HepG2 (cell line): Measurements from ENCODE around the gene HS3ST3A1. TPM values are rescaled to one million over a fixed set of nuclear protein-coding genes. Genes with fewer than 3 reads are reported as not detected.

Experiments used
- ATAC-seq: fragments of 200-7000 bp; cut with Tn5 transposase; 3 replicates; pipeline ENCODE4 v1.9.1; 2020; ENCODE audit warnings: mild to moderate bottlenecking, moderate library complexity
- BruUV-seq: library from RNA; stranded (reverse); fragments of 400-500 nt; replicated peaks from 2 replicates; lab custom pipeline; 2021; lab: Mats Ljungman, UMichigan
- CTCF ChIA-PET: fragments of 300-600 bp; formaldehyde crosslinking; extraction: SDS; loops from one replicate; lab custom pipeline; 2021; ENCODE audit warnings: low total read pairs, inconsistent platforms, low intra/inter-chr PET ratio; lab: Yijun Ruan, JAX
- POLR2A ChIA-PET: fragments of 350-600 bp; sonication (Branson Sonifier 250); formaldehyde crosslinking; loops from one replicate; lab custom pipeline; 2020; ENCODE audit warnings: antibody characterized with exemption, inconsistent platforms; lab: Yijun Ruan, JAX
- DNase-seq: peaks from one replicate; pipeline ENCODE4 v3.0.0-alpha.2; 2015; ENCODE audit warnings: low spot score
- FAIRE-seq: peaks from 3 replicates; lab custom pipeline; 2011; peaks lifted over from hg19 to GRCh38; lab: Jason Lieb, UNC
- H2AFZ ChIP-seq: one replicate; pipeline ENCODE4 v1.6.1; 2011; ENCODE audit warnings: low read length, inconsistent platforms
- H3K27ac ChIP-seq: fragments of 300-600 bp; 3 replicates; pipeline ENCODE4 v1.8.0; 2011; ENCODE audit warnings: mixed run types, mild to moderate bottlenecking, mixed read lengths, low read length, inconsistent platforms; ENCODE audit not compliant: insufficient read depth; ENCODE audit errors: extremely low read length
- H3K27me3 ChIP-seq, 2 experiments: fragments of 200-600 bp in 1 of 2; 2 replicates in 1 of 2; 3 replicates in 1 of 2; pipeline versions ENCODE4 v1.6.0 to v1.8.0; 2011; ENCODE audit warnings: low read length in 2 of 2, mild to moderate bottlenecking in 2 of 2, moderate library complexity in 2 of 2, inconsistent platforms in 1 of 2; ENCODE audit not compliant: insufficient read depth in 2 of 2, control insufficient read depth in 1 of 2
- H3K36me3 ChIP-seq, 2 experiments: fragments of 200-600 bp in 1 of 2; replicated peaks in 1 of 2; 2 replicates in 1 of 2; 3 replicates in 1 of 2; pipeline versions ENCODE4 v1.5.1 to v1.8.0; 2011; ENCODE audit warnings: low read length in 2 of 2, inconsistent platforms in 1 of 2; ENCODE audit not compliant: insufficient read depth in 2 of 2, control insufficient read depth in 1 of 2
- H3K4me1 ChIP-seq: 2 replicates; pipeline ENCODE4 v1.5.1; 2012; ENCODE audit warnings: low read length, inconsistent platforms; ENCODE audit not compliant: insufficient read depth
- H3K4me2 ChIP-seq: 2 replicates; pipeline ENCODE4 v1.6.0; 2011; ENCODE audit warnings: low read depth, low read length, inconsistent platforms
- H3K4me3 ChIP-seq, 3 experiments: fragments of 200-600 bp in 1 of 3; sonication (generic), shearing (Covaris generic) in 1 of 3; replicated peaks in 1 of 3; 2 replicates each; pipeline ENCODE4 v1.5.1; 2011 to 2016; ENCODE audit warnings: low read length in 3 of 3, inconsistent platforms in 2 of 3, low read depth in 2 of 3, mild to moderate bottlenecking in 2 of 3, control low read depth in 1 of 3, mixed read lengths in 1 of 3; ENCODE audit not compliant: insufficient read depth in 1 of 3
- H3K79me2 ChIP-seq: one replicate; pipeline ENCODE4 v1.6.1; 2011; ENCODE audit warnings: low read length, inconsistent platforms; ENCODE audit not compliant: insufficient read depth
- H3K9ac ChIP-seq: 2 replicates; pipeline ENCODE4 v1.6.0; 2011; ENCODE audit warnings: mild to moderate bottlenecking, low read depth, low read length, inconsistent platforms; ENCODE audit not compliant: insufficient read depth
- H3K9me3 ChIP-seq: 2 replicates; pipeline ENCODE4 v1.5.1; 2012; ENCODE audit warnings: mild to moderate bottlenecking, low read length
- H4K20me1 ChIP-seq: 2 replicates; pipeline ENCODE4 v1.6.0; 2011; ENCODE audit warnings: inconsistent platforms, mild to moderate bottlenecking, low read length, moderate library complexity; ENCODE audit not compliant: insufficient read depth
- GTF2F1 ChIP-seq: fragments of 150-350 bp; IDR thresholded peaks from 2 replicates; pipeline ENCODE4 v1.6.1; 2014; ENCODE audit warnings: low read length
- HOXD1 ChIP-seq: sonication (generic); formaldehyde crosslinking; IDR thresholded peaks from 2 replicates; pipeline ENCODE4 v1.5.0; 2020; ENCODE audit warnings: missing genetic modification reagents
- KDM5B ChIP-seq: sonication (generic); formaldehyde crosslinking; IDR thresholded peaks from 2 replicates; pipeline ENCODE4 v1.4.0; 2020; ENCODE audit warnings: missing genetic modification reagents, mild to moderate bottlenecking, borderline replicate concordance
- MBNL3 ChIP-seq: fragments of 250-450 bp; sonication (Bioruptor Pico); conservative IDR thresholded peaks from 2 replicates; pipeline ENCODE4 v1.8.0; 2022; ENCODE audit warnings: mild to moderate bottlenecking, inconsistent platforms
- XRCC5 ChIP-seq: fragments of 200-400 bp; formaldehyde crosslinking; optimal IDR thresholded peaks from 2 replicates; pipeline ENCODE3; 2017; ENCODE audit warnings: mild to moderate bottlenecking, low read length
- ZBTB21 ChIP-seq: sonication (generic); formaldehyde crosslinking; IDR thresholded peaks from 2 replicates; pipeline ENCODE4 v1.4.0; 2020; ENCODE audit warnings: missing genetic modification reagents
- ZNF205 ChIP-seq: IDR thresholded peaks from 2 replicates; pipeline ENCODE4 v1.6.1; 2018; ENCODE audit warnings: missing biosample characterization, missing genetic modification reagents
- ZNF260 ChIP-seq: sonication (generic); formaldehyde crosslinking; IDR thresholded peaks from 2 replicates; pipeline ENCODE4 v1.4.0; 2020; ENCODE audit warnings: missing genetic modification reagents, low read depth, mild to moderate bottlenecking, borderline replicate concordance
- ZNF546 ChIP-seq: sonication (generic); formaldehyde crosslinking; conservative IDR thresholded peaks from 2 replicates; pipeline ENCODE4 v1.8.1; 2023; ENCODE audit warnings: mild to moderate bottlenecking, missing genetic modification reagents
- ZNF572 ChIP-seq: sonication (generic); formaldehyde crosslinking; IDR thresholded peaks from 2 replicates; pipeline ENCODE4 v1.5.1; 2020; ENCODE audit warnings: mild to moderate bottlenecking, missing genetic modification reagents
- ZNF772 ChIP-seq: sonication (generic); formaldehyde crosslinking; IDR thresholded peaks from 2 replicates; pipeline ENCODE4 v1.5.0; 2020; ENCODE audit warnings: mild to moderate bottlenecking, missing genetic modification reagents
- ZNF839 ChIP-seq: sonication (generic); formaldehyde crosslinking; IDR thresholded peaks from 2 replicates; pipeline ENCODE4 v1.4.0; 2020; ENCODE audit warnings: missing genetic modification reagents, mild to moderate bottlenecking, borderline replicate concordance
- WGBS: methylation state at CpG from one replicate; pipeline ENCODE4 v1.1.6; 2017; ENCODE audit warnings: low lambda C conversion rate; 5-methylcytosine and 5-hydroxymethylcytosine counted together
- in situ Hi-C: cut with HindIII; loops from 2 replicates; pipeline ENCODE4 v1.10.0; 2017; ENCODE audit warnings: low pct_unique_long_range_greater_than_20kb; ENCODE audit not compliant: extremely low pct_ligation_motif_present
- intact Hi-C: fragments of 100-400 bp; cut with micrococcal nuclease; formaldehyde crosslinking; loops from one replicate; pipeline ENCODE4 v1.10.0; 2022; ENCODE audit not compliant: unreplicated experiment
- polyA plus RNA-seq, 8 experiments: library from polyadenylated mRNA; depleted of rRNA in 3 of 8; stranded (reverse) in 7 of 8; unstranded in 1 of 8; fragments of >200 nt; fragmentation: Illumina TruSeq in 4 of 8; extraction: Trizol in 4 of 8; gene quantifications; 2 replicates each; pipeline versions ENCODE4 v1.2.1 to v1.2.3, GENCODE V29; 2011 to 2016; ENCODE audit warnings: low read depth in 4 of 8, missing spikeins in 1 of 8, mixed read lengths in 1 of 8; ENCODE audit not compliant: insufficient read depth in 1 of 8
- total RNA-seq, 5 experiments: library from RNA; depleted of rRNA; stranded (reverse); fragments of >200 nt; fragmentation: Illumina TruSeq; extraction: Trizol; gene quantifications; 2 replicates each; pipeline ENCODE4 v1.2.3, GENCODE V29; 2016; ENCODE audit warnings: low read depth in 1 of 5
- TF ChIP-seq, protein P1 (sequence below): sonication (generic); formaldehyde crosslinking; IDR thresholded peaks from 2 replicates; pipeline ENCODE4 v1.5.1; 2020; ENCODE audit warnings: mild to moderate bottlenecking, missing genetic modification reagents, moderate library complexity
- TF ChIP-seq, protein P2 (sequence below): sonication (generic); formaldehyde crosslinking; IDR thresholded peaks from 2 replicates; pipeline ENCODE4 v1.5.0; 2020; ENCODE audit warnings: missing genetic modification reagents

Gene HS3ST3A1
- total and polyA plus RNA-seq, 2 of the 13 experiments (the other 11 are each of a cell fraction or from before 2014, with no cell fraction given), result 1.3 to 3.5 TPM

DNA sequence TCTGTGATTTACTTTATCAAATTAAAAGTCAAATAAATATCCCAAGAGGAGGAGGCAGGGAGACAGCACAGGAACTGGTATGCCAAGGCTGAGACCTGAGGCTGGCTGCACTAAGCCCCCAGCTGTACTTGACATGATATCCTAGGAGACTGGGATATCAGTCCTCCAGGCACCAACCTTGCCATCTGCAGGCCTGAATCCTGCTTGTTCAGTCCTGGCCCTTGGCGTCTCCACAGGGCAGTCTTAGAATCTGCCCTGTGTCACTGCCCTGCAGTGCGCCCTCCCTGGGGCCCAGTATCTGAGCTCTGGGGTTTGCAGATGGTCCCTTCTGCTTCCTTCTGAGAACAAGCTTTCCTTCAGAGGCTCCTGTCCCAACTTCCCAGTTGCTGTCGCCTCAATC, 75.9 kb downstream of the HS3ST3A1 start:
- Histone ChIP-seq H3K9me3 (no peaks in the 10 kb centered on the region), H3K4me1 (peaks cover 18% of the 10 kb centered on the region), H3K9ac (no peak overlapping the region), H3K27me3 (no peaks in the 10 kb centered on the region), H3K4me2 (no peak overlapping the region), H4K20me1 (no peaks in the 10 kb centered on the region), H3K79me2 (no peaks in the 10 kb centered on the region), H2AFZ (no peak overlapping the region), H3K27ac (no peak overlapping the region), H3K4me3 (no peak overlapping the region), H3K36me3 (no peaks in the 10 kb centered on the region; a peak in 1 of 5 replicates)
- no peak for TF ChIP-seq ZNF839 (CRISPR knock-in tag)
- TF ChIP-seq, protein P1, sequence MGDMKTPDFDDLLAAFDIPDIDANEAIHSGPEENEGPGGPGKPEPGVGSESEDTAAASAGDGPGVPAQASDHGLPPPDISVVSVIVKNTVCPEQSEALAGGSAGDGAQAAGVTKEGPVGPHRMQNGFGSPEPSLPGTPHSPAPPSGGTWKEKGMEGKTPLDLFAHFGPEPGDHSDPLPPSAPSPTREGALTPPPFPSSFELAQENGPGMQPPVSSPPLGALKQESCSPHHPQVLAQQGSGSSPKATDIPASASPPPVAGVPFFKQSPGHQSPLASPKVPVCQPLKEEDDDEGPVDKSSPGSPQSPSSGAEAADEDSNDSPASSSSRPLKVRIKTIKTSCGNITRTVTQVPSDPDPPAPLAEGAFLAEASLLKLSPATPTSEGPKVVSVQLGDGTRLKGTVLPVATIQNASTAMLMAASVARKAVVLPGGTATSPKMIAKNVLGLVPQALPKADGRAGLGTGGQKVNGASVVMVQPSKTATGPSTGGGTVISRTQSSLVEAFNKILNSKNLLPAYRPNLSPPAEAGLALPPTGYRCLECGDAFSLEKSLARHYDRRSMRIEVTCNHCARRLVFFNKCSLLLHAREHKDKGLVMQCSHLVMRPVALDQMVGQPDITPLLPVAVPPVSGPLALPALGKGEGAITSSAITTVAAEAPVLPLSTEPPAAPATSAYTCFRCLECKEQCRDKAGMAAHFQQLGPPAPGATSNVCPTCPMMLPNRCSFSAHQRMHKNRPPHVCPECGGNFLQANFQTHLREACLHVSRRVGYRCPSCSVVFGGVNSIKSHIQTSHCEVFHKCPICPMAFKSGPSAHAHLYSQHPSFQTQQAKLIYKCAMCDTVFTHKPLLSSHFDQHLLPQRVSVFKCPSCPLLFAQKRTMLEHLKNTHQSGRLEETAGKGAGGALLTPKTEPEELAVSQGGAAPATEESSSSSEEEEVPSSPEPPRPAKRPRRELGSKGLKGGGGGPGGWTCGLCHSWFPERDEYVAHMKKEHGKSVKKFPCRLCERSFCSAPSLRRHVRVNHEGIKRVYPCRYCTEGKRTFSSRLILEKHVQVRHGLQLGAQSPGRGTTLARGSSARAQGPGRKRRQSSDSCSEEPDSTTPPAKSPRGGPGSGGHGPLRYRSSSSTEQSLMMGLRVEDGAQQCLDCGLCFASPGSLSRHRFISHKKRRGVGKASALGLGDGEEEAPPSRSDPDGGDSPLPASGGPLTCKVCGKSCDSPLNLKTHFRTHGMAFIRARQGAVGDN (CRISPR knock-in tag), result 0 out of 2 replicates have a peak, but pooled peaks have one; percentile 22
- TF ChIP-seq HOXD1 (CRISPR knock-in tag), result no peak
- intact Hi-C loops (no loop called here), in situ Hi-C loops (no loop called here)
- no TSS peak for BruUV-seq
- no peak for DNase-seq
- FAIRE-seq, result no peak
- POLR2A ChIA-PET, result no interaction called here
- CTCF ChIA-PET, result no interaction called here
- WGBS, result 23% methylated on average over 2 of the region's 3 CpGs
- ATAC-seq, result peak; percentile 36; the same call in 2 of the 3 replicates

DNA sequence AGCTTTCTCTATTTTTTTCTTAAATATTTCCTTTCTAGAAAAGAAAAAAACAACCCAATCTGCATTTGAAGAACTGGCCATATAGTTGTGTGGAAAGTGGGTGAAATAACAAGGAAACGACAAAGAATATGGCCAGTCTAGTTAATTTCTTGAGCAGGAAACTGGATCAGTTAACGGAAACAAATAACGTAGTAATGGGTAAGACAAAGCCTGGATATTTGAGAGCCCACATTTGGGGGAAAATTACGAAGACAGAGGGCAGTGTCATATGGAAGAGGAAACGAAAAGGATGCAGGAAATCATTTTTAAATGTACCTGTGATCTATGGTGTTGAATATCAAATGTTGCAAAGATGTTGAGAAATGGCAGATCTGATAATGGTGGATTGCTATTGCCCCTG, 78.6 kb downstream of the HS3ST3A1 start:
- H3K9me3 ChIP-seq, result no peaks in the 10 kb centered on the region
- H3K4me1 ChIP-seq, result peaks cover 19% of the 10 kb centered on the region
- H3K79me2 ChIP-seq, result no peaks in the 10 kb centered on the region
- no peak overlapping the region for H3K9ac ChIP-seq
- no peaks in the 10 kb centered on the region for H4K20me1 ChIP-seq
- ChIA-PET POLR2A (no interaction called here), CTCF (no interaction called here)
- no peaks in the 10 kb centered on the region; a peak in 1 of 5 replicates for H3K36me3 ChIP-seq
- intact Hi-C loops, result no loop called here
- no TSS peak for BruUV-seq
- H3K27ac ChIP-seq, result no peak overlapping the region
- H3K4me2 ChIP-seq, result no peak overlapping the region
- in situ Hi-C loops, result no loop called here
- 44% methylated on average over 5 of the region's 5 CpGs for WGBS
- no peak for FAIRE-seq
- H3K4me3 ChIP-seq, result no peak overlapping the region
- H2AFZ ChIP-seq, result no peak overlapping the region
- DNase-seq, result no peak
- no peak for ATAC-seq
- no peaks in the 10 kb centered on the region for H3K27me3 ChIP-seq
- TF ChIP-seq XRCC5 (no peak), ZNF205 (CRISPR knock-in tag) (no peak), MBNL3 (CRISPR knock-in tag) (no peak), KDM5B (CRISPR knock-in tag) (no peak), ZNF772 (CRISPR knock-in tag) (no peak), ZNF572 (CRISPR knock-in tag) (no peak), ZNF260 (CRISPR knock-in tag) (no peak), ZBTB21 (CRISPR knock-in tag) (no peak), ZNF546 (CRISPR knock-in tag) (no peak), GTF2F1 (no peak)
- TF ChIP-seq, protein P2, sequence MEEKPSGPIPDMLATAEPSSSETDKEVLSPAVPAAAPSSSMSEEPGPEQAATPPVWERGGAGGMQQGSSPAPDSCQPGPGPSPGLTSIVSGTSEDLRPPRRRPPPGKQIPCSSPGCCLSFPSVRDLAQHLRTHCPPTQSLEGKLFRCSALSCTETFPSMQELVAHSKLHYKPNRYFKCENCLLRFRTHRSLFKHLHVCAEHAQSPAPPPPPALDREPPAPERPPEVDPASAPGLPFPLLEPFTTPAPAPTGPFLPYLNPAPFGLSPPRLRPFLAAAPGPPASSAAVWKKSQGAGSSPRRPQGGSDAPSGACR (CRISPR knock-in tag), result no peak
